Suppressor macrophage (primary cell): ENCODE results near the gene SPANXD.
"Not testable (repeated sequence)": the region's sequence is repeated elsewhere in the genome, so short reads cannot be mapped to it uniquely, and the experiment has no call there.

Experiments
- DNase-seq, 4 experiments: peaks; one replicate each; pipeline ENCODE4 v3.0.0-alpha.2; 2020 to 2022
- total RNA-seq, 17 experiments: gene quantifications; one replicate each; lab custom pipeline; 2026; ENCODE audit warnings: mixed read lengths in 6 of 17, inconsistent platforms in 3 of 17; lab: John Stamatoyannopoulos, UW

SPANXD gene
- total RNA-seq, result 0 reads per million in 17 experiments

- not testable (repeated sequence) for DNase-seq
Measured at GRCh38 chrX:141698639-141699038, at the start of gene SPANXD. Gene SPANXD (minus strand): TSS chrX:141698739. CDS start chrX:141698405, 334 bp downstream.

- DNase-seq, result no peak
Measured at GRCh38 chrX:141742666-141743065, 44.1 kb upstream of the SPANXD start.

- no peak for DNase-seq
Measured at GRCh38 chrX:141736656-141737055, 38.1 kb upstream of the SPANXD start.

GRCh38 chrX:141733371-141733770 lies 34.8 kb upstream of the SPANXD start:
- no peak for DNase-seq

GRCh38 chrX:141732031-141732430 lies 33.5 kb upstream of the SPANXD start:
- DNase-seq, result no peak

GRCh38 chrX:141724186-141724585 lies 25.6 kb upstream of the SPANXD start:
- DNase-seq, result no peak

GRCh38 chrX:141714680-141715079 lies 16.1 kb upstream of the SPANXD start:
- DNase-seq, result no peak

GRCh38 chrX:141701072-141701471 lies 2.5 kb upstream of the SPANXD start:
- no peak for DNase-seq

GRCh38 chrX:141673946-141674345 lies 24.6 kb downstream of the SPANXD start:
- DNase-seq, result no peak

GRCh38 chrX:141669689-141670088 lies 28.9 kb downstream of the SPANXD start:
- no peak for DNase-seq

GRCh38 chrX:141668371-141668770 lies 30.2 kb downstream of the SPANXD start:
- DNase-seq, result no peak

GRCh38 chrX:141662781-141663180 lies 35.8 kb downstream of the SPANXD start:
- no peak for DNase-seq

GRCh38 chrX:141652286-141652685 lies 46.3 kb downstream of the SPANXD start:
- DNase-seq, result no peak
